GM18511 (cell line): ENCODE data around the gene SULT1E1.

Source experiments
- ATAC-seq: cut with Tn5 transposase; IDR thresholded peaks from one replicate; pipeline ENCODE4 v1.9.1; 2021; ENCODE audit warnings: mild to moderate bottlenecking, moderate library complexity; ENCODE audit not compliant: unreplicated experiment

The SULT1E1 gene, protein sequence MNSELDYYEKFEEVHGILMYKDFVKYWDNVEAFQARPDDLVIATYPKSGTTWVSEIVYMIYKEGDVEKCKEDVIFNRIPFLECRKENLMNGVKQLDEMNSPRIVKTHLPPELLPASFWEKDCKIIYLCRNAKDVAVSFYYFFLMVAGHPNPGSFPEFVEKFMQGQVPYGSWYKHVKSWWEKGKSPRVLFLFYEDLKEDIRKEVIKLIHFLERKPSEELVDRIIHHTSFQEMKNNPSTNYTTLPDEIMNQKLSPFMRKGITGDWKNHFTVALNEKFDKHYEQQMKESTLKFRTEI

DNA sequence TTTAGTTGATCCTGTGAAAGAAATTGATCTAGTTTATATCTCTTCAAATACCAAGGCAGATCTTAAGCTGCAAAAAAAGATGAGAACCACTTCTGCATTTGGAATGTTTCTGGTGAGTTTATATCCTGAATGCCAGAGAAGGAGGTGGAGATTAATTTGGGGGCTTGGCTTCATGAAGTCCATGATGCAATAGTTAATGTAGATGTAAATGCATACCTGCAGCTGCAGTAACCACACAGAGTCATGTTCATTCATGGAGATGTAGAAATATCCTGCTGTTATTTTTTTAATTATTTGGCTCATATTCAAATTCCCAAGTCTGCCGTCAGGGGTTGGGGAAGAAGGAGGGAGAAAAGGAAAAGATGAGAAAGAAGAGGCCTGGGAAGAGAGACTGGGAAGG lies at the start of gene SULT1E1:
SULT1E1 (minus strand) TSS at position 94 of the 400 bp plus-strand sequence. CDS start 2,501 bp downstream, outside the sequence.
- no peak for ATAC-seq

DNA sequence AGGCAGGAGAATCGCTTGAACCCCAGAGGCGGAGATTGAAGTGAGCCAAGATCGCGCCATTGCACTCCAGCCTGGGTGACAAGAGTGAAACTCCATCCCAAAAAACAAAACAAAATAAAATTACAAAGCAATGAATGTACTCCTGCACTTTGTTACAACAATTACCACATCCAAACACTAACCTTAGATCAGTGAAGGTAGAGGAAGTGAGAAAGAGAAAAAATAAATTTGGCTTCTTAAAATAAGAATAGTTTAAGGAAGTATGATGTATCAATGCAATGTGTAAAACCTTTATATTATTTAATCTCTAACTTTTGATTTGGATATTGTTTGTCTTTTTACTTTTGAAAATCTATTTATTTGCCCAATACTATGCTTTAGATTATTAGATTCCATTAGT lies 49.2 kb upstream of the SULT1E1 start:
- peak; percentile 53 for ATAC-seq

DNA sequence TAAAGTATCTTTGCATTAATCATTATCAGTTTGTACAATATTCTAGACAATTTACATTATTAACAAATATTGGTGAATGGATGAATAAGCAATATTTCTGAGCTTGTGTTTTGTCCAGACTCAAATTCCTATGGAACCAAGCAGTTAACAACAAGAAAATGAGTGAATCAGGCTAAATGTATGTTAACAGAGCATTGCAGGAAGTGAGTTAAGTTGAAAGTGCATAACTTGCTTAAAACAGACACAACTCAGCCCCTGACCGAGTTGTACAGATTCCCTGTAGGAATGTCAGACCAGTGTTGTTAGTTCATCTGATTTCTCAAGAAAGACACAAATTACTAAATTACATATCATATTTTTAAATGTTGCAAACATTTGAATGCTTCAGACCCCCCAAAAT lies 47.2 kb upstream of the SULT1E1 start:
- no peak for ATAC-seq

DNA sequence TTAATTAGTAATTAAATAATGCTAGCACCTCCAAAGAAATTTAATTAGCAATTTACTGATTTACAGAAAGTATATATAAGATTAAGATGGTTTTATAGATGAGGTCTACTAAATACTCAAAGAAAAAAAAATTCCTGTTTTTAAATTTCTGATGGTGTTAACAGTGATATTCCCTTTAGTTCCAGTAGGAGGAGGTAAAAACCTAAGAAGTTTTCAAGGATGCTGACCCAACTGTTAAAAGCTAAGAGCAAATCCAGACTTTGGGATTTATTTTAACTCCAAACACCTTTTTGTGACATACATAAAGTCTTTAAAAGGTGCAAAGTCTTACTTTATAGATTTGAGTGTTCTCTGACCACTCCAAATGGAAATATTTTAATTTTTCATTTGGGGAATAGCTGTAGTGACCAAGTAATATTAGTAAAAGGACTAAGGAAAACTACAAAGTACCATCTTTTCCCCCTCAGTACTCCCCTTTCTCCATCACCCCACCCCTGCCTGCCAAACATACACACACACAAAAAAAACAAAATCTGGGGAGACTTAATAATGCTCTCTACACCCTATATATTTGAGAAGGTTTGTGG lies 36.7 kb upstream of the SULT1E1 start:
- no peak for ATAC-seq

DNA sequence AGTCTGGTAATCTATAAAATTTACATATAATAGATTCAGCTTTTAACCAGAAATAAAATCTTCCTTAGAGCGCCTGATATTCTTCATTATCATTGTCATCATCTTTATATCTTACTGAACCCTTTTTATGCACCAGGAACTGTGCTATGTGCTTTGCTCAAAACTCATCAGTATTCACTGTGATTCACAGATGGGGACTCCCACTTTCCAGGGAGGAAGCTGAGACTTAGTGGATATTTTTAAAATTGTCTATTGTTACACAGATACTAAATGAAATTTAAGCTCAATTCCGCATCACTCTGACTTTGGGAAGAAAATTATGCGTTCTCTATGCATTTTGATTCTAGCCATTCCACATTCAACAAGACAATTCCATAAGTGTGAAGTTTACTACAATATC lies 34.8 kb upstream of the SULT1E1 start:
- no peak for ATAC-seq

DNA sequence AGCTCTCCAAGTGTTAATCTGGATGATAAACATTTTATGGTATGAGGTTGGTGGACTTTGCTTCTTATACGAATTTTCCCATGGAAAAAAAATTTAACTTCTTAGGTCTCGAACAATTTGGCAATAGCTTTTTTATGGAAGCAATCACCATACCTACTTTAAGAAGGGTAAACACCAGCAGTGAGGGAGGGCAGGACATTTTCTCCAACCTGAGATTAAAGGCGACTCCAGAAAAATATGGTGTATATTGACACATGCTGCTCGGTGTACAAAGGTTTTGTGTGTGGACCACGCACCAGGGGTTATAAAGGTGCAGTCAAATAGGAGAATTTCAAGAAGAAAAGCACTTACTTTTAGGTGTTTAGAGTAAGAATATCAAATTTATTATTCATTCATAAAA lies 34.2 kb upstream of the SULT1E1 start:
- ATAC-seq = no peak

DNA sequence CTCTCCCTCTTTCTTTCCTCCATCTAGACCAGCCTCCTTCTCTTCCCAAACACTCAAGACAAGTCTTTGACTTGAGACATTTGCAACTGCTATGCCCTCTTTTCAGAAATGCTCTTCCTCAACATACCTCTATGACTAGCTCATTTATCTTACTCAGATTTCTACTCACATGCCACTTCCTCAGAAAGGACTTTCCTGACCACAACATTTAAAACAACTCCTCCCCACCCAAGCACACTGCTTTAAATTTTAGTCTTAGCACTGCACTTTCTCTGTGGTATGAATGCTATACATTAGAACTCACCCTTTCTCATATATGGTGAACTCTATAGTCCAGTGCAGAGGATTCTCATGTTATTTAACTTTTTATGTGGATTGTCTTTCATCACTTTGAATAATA lies 28.4 kb upstream of the SULT1E1 start:
- ATAC-seq = no peak

DNA sequence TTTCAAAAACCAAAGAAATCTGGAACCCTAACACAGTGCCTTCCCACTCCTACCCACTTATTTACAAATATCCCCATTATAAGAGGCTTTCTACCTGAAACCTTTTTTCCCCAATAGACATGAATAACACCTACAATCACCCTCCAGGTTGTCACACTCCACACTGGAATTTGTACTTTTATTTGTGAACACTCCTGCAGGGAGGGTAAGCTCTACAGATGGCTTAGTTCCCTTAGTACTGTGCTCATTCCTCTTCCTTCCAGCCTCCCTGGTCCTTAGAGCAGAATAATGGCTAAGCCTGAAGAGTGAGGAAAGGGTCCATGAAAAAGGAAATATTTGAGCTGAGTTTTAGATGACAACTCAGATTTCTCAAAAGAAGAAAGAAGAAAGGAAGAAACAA lies 22.2 kb upstream of the SULT1E1 start:
- no peak for ATAC-seq

DNA sequence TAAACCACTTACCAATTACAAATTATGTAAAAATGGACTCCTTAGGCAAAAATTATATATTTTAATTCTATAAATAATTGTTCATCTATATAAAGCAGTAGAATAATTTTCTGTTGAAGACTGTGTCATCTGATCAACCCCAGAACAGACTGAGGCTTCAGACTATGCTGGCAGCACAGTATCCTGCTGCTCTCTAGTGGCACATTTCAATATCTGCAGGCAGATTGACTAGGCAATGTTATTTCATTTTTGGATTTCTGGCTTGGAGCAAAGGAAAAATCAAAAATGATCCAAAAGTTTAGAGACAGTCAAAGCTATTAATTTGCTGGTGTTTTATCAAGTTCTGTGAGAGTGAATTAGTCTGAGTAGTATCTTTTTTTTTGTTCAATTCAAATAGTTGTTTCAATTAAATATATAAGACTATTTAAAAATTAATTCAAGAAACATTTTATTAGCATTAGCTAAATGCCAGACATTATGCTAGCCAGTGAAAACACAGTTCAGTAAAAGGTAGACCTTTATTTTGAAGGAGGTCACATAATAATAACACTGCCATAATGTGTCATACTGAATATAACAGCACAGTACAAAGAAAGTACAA lies 21.3 kb upstream of the SULT1E1 start:
- peak; percentile 92 for ATAC-seq

DNA sequence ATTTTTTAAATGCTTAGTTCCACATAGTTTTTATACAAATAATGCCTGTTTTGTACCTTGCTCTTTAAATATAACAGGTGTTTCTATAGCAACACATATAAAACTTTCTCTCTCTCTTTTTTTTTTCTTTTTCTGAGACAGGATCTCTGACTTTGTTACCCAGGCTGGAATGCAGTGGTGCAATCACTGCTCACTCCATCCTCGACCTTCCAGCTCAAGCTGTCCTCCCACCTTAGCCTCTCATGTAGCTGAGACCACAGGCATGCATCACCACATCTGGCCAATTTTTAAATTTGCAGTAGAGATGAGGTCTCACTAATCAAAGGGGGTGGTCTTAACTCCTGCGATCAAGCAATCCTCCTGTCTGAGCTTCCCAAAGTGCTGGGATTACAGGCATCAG lies 18.3 kb upstream of the SULT1E1 start:
- no peak for ATAC-seq

DNA sequence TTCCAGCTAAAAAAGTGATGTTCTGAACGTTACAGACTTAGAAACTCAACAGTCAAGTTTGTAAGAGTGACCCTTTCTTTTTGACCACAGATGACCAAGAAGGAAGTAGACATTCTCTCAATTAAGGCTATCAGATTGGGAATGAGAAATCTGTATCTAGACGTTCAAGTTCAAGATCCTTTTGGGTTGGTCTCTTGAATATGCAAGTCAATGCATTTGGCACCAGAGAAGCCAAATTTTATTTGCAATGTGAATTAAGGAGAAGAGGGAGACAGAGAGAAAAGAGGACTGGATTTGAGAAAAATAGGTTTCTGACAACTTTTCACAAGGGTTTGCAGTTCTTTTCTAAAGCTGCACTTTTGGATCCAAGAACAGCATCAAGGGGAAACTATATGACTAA lies 17.5 kb upstream of the SULT1E1 start:
- ATAC-seq = no peak

DNA sequence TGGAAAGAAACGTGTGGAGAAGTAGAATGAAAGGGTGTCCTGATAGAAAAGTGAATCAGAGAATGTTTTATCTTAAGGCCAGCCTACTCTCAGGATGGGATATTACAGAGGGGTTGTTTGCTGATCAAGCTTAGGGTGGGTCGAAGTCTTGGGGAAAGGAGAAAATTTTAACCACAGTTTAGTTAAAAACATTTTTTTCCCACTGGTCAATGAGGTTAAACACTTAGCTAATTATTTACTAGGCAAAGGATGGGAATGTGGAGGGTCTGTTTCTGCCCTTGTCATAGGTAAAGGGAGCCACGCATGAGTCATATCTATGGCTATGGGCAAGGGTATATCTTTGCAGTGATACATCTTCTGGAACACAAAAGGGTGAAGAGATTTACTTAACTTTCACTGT lies 16.1 kb upstream of the SULT1E1 start:
- no peak for ATAC-seq

DNA sequence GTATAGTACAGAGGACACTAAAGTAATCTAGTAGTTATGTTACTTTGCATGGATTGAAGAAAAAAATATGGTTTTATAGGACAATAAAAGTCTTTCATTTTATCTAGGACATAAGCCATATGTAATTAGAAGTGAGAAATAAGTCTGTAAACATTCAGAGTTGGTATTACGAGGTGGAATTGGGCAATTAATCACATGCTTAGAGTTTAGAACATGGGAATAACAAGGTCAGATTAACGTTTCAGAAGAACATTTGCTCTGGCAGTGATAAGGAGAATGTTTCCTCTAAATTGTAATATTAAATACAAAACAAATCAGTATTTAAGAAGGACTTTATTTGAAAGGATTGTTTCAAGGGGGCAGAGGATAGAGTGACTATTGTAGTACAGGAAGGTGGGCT lies 15.6 kb upstream of the SULT1E1 start:
- ATAC-seq = no peak

DNA sequence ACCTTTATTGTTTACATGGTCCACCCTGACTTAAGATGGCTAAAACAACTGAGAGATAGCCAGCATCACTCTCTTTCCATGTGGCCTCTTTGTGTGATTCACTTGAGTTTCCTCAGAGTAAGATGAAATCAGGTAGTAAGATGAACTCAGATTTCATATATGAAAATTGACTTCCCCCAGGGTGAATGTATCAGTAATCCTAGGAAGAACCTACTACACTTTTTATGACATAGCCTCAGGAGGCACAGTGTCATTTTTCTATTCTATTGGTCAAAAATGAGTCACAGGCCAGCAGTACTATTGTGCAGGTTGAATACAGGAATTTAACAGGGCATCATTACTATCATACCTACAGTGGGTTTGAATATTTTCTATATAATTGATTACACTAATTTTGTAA lies 14.6 kb upstream of the SULT1E1 start:
- no peak for ATAC-seq

DNA sequence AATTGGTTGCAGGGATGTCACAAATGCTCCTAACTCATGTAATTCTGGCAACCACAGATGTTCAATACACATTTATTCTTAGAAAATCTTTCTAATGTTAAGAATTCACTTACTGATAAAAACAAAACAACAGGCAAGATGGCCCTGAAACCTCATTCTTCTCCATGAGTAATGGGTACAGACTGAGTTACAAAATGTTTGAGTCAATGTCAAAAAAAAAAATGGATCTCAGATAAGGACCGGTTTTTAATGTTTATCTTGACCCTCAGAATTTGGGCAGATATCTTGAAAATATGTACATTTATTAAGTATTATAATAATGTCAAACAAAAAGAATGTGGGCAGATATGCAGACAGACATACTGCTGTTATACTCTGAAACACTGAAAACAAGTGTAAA lies 1.8 kb upstream of the SULT1E1 start:
- ATAC-seq = no peak

DNA sequence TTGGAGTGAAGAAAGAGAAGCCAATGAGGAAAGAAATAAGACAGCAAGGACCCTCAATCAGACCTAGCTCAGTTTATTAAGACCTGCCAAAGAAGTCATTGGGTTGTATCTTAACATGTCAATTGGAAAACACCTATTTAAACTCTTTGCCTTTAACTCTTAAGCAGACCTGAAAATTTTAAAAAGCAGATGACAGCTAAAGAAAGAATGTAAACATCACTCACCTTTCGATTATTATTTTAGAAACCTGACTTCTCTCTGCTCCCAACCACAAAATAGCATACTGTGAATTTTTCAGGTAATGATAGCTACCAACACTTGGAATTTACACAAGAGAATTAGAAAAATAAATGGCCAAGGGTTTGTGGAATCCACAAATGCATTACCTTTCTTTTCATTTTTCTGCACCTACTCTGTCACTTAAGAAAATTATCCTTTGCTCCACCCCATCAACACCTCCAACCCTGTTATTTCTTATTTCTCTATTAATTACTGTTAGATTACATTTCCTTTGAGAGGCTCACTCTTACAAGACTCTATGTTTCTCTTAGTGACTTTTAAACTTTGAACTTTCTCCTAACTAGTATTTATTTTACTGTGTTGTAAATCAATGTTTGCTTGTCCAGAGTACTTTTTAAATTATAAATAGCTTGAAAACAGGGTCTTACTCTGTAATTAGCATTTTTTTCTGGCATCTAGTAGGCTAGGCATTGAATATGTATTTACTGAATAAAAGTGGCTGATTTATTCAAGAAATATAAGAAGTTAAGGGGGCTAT lies 765 bp upstream of the SULT1E1 start:
- no peak for ATAC-seq

DNA sequence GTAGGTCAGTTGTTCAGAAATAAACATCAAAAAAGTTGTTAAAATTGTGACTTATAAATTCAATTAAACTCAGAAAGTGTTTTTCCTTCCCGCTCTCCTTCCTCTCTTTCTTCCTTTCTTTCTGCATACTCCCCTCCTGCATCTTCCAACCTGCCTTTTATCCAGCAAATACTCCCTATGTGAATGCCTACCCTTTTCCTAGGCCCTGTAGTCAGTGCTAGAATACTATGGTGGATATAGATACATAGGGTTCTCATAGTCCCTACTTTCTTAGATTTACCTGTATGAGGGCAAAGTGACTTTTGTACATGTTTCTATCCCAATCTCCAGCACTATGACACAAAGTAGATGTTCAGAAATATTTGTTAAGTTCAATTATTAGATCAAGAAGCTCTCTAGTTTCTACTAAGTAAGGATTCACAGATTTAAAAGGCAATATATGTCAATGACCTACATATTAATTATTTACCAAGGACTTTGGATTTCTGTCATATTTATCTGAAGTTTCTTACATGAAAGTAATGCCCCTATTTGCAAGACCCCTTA lies 732 bp downstream of the SULT1E1 start:
- no peak for ATAC-seq

DNA sequence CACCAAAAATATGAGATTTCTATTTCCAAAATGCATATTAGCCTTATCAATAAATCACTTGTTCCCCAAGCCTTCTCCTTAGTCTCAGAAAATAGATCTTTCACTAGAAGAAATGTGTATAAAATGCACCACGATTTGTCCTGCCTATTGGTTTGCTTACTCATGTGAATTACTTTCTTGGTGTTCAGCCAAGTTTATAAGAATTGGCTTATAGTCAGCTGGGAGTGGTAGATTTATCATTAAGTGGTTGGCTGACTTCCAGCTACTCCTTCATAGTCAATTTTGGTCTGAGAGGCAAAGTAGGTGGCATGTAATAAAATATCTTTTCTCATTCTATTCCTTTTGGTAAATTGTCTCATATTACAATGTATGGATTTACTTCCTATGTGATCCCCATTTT lies 1.3 kb downstream of the SULT1E1 start:
- no peak for ATAC-seq

DNA sequence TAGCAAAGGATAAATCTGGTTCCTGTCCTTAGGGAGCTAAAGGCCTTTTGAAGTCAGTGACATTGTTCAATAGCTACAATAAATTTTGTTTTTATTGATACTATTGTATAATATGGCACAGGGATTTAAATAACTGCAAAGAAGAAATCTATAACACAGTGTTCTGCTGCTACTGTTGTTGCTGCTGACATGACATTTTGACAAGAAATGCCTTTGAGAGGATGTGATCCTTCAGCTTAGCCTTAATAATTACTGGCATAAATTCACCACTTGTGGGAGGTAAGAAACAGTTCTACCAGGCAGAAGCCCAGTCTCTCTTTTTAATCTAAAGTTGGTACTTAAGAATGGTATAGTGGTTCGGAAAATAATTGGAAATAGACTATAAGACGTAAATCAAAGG lies 4.1 kb downstream of the SULT1E1 start:
- no peak for ATAC-seq

DNA sequence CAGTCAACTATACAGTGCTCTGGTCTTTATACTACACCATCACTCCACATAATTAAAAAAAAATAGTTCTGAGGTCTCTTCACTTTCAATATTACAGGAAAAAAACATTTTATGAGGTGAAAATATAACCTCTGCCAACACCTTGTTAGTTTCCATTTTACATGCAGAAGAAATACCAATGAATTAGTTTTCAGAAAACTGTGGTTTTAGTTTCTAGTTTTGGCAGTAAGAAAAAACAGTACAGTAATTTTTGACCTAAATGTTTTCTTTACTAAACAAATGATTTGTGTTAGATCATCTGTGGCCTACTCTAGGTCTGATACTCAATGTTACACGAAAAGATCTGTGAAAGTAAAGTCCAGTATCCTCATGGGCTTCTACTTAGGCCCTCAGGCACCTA lies 10.0 kb downstream of the SULT1E1 start:
- peak; percentile 92 for ATAC-seq

DNA sequence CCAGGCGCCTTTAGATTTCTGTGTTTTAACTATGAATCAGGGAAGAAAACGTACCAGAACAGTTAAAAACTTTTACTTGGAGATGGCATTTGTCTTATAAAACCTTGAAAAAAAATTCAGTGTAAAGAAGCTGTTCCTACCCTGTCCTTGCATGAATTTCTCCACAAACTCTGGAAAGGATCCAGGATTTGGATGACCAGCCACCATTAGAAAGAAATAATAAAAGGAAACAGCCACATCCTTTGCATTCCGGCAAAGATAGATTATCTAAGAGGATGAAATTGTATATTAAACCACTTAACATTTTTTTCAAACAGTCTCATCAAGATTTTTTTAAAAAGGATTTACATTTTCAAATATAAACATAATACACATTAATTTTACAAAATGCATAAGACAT lies 10.6 kb downstream of the SULT1E1 start:
- ATAC-seq = no peak

DNA sequence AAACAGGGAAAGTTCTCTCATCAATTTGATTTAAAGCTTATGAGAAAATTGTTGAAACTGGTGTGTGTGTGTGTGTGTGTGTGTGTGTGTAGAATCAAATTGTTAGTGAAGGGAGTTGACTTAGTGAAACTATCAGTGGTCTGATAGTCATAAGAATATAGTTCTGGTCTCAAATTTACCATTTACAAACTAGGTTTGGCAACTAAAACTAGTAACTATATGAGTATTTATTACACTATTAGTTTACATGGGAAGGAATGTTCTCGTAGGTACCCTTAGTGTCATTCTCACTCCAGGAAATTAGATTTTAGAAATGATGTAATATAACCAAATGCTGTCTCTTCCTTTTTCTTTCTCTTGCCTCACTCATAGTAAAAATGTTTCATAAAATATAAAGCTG lies 11.9 kb downstream of the SULT1E1 start:
- no peak for ATAC-seq
